ENCODE results near the gene OPCML. TPM values are rescaled to one million over a fixed set of nuclear protein-coding genes. Genes with fewer than 3 reads are reported as not detected.

The OPCML gene
- total RNA-seq, 1 experiment from 2014 or later, result 0.94 TPM

GRCh38 chr11:133541720-133542095 lies 9.4 kb upstream of the OPCML start:
- TF ChIP-seq CTCF (conservative IDR thresholded peaks at IDR 0.05), result no peak
- H2BK20ac ChIP-seq (ENCODE audit: low read depth, low read length, poor library complexity, severe bottlenecking), result no peak overlapping the region
- H3K23me2 ChIP-seq (ENCODE audit: insufficient read length, low read depth, low read length, poor library complexity, severe bottlenecking), result no peaks in the 10 kb centered on the region
- no peak overlapping the region for H4K8ac ChIP-seq (replicated peaks; ENCODE audit: insufficient read length, low read depth, low read length)
- peak overlapping the region; percentile 27 for H3K4me2 ChIP-seq (ENCODE audit: insufficient read depth, insufficient read length, low read length)
- peak overlapping the region; percentile 90 for H3K18ac ChIP-seq (ENCODE audit: insufficient read length, low read depth, low read length)
- H2BK15ac ChIP-seq (ENCODE audit: low read depth, low read length), result no peak overlapping the region
- Mint-ChIP-seq H3K4me1 (peaks cover 39 to 56% of the 10 kb centered on the region in 2 experiments), H3K4me3 (peak overlapping the region; percentile 17 to 59; a peak in 4 of 5 replicates), H3K27ac (peak overlapping the region; percentile 78 to 94 (median 83)), H3K36me3 (ENCODE audit: insufficient read depth in 1 of 3, low read depth in 3 of 3) (peaks cover 2 to 7% (median 3%) of the 10 kb centered on the region in 3 experiments; a peak in 3 of 7 replicates), H3K9me3 (peaks cover 3 to 4% of the 10 kb centered on the region in 2 experiments; a peak in 4 of 5 replicates), H3K27me3 (ENCODE audit: low read depth) (peaks cover 1% of the 10 kb centered on the region)
- H2BK5ac ChIP-seq (ENCODE audit: insufficient read length, low read length), result no peak overlapping the region
- no CpG with 5 or more reads among the region's 7 CpGs for WGBS (ENCODE audit: extremely low coverage, insufficient read length, low lambda C conversion rate)
- peak overlapping the region; percentile 40 for H2BK120ac ChIP-seq (ENCODE audit: low read depth, low read length, poor library complexity, severe bottlenecking)
- H2AFZ ChIP-seq (ENCODE audit: low read length), result no peak overlapping the region
- no peak overlapping the region for H4K5ac ChIP-seq (ENCODE audit: insufficient read length, low read depth, low read length)
- no peaks in the 10 kb centered on the region for H3K79me1 ChIP-seq (ENCODE audit: insufficient read depth, low read depth, low read length, poor library complexity, severe bottlenecking)
- no peak overlapping the region for H2BK12ac ChIP-seq (ENCODE audit: insufficient read length, low read depth, low read length)
- peaks cover 20% of the 10 kb centered on the region for H3K4me1 ChIP-seq (ENCODE audit: insufficient read depth, low read length)
- H2AK5ac ChIP-seq (ENCODE audit: insufficient read length, low read length), result no peak overlapping the region
- peak overlapping the region; percentile 43 for H3K27ac ChIP-seq (ENCODE audit: insufficient read length, low read depth, low read length)
- H3K27me3 ChIP-seq (ENCODE audit: insufficient read depth, low read length), result no peaks in the 10 kb centered on the region
- H3K9ac ChIP-seq (ENCODE audit: extremely low read depth, insufficient read length, low read length), result no peak overlapping the region
- H3K56ac ChIP-seq (ENCODE audit: insufficient read length, low read depth, low read length), result no peak overlapping the region
- no peaks in the 10 kb centered on the region for H3K79me2 ChIP-seq (ENCODE audit: insufficient read depth, low read length)
- H4K20me1 ChIP-seq (ENCODE audit: control insufficient read depth, insufficient read depth, insufficient read length), result no peaks in the 10 kb centered on the region
- H4K91ac ChIP-seq (ENCODE audit: insufficient read length, low read depth, low read length), result no peak overlapping the region
- no peaks in the 10 kb centered on the region for H3K9me3 ChIP-seq (ENCODE audit: control insufficient read depth, low read depth, low read length)
- no peak for DNase-seq
- H3K4ac ChIP-seq (ENCODE audit: low read depth, low read length), result no peak overlapping the region
- H3K23ac ChIP-seq (ENCODE audit: insufficient read length, low read depth, low read length), result no peak overlapping the region
- peak overlapping the region; percentile 77 for H3K14ac ChIP-seq (ENCODE audit: insufficient read depth, low read length)
- H3T11ph ChIP-seq (ENCODE audit: low read length), result no peak overlapping the region

Data from H9 (cell line).